Measurements from ENCODE around the gene BCAP31. TPM values are rescaled to one million over a fixed set of nuclear protein-coding genes. Genes with fewer than 3 reads are reported as not detected.
"Not testable (repeated sequence)": the region's sequence is repeated elsewhere in the genome, so short reads cannot be mapped to it uniquely, and the experiment has no call there.

Gene BCAP31
- total RNA-seq, 4 donors from 2014 or later, result 99.2 to 180 (median 142) TPM

DNA sequence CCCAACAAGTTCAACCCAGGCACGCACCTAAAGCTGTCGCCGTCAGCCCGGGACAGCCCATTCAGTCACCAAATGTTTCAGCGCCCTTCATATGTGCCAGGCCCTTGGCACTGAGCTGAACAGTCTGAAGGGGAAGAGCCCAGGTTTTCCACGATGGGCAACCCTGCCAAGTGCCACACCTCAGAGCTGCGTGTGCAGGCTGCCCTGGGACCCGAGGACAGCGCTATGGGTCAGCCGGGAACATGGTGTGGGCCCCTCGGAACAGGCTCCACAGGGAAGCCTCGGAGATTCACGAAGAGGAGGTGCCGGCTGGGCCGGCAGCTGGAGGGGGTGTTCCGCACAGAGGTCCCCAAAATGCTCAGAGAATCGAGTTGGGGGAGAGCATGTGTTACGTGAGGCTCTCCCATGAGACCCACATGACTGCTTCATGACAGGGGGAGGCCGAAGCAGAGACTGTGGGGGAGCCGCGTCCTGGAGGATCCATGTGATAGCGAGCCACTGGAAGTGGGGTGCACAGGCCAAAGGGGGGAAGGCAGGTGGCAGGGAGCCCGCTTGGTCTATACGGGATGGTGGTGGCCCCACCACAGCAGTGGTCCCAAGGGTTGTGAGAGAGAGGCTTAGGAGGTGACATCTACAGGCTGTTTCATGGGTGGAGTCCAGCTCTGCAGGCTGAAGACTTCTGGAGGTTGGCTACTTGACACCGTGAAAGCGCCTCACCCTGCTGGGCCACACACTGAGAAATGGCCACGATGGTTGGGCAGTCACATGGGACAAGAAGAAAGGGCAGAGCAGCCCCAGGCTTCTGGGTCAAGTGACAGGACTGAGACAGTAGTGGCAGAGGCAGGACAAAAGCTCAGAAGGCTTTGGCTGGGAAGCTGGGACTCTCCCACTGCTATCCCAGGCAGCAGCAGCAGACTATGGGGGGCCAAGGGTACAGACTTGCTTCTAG, 14.2 kb downstream of the BCAP31 start:
- Histone ChIP-seq H3K9me3 (no peaks in the 10 kb centered on the region), H3K4me3 (no peak overlapping the region), H3K27ac (no peak overlapping the region), H3K27me3 (no peaks in the 10 kb centered on the region), H3K4me1 (peaks cover 4 to 42% (median 5%) of the 10 kb centered on the region in 3 donors), H3K36me3 (peaks cover 0 to 64% (median 0%) of the 10 kb centered on the region in 3 donors)
- TF ChIP-seq POLR2A (IDR thresholded peaks at IDR 0.05) (no peak), CTCF (IDR thresholded peaks at IDR 0.05) (no peak)
- WGBS, 2 donors, result 78 to 84% methylated on average over 4 to 24 of the region's 27 CpGs
- intact Hi-C loops (cut with DNase I), result no loop called here
- DNase-seq, result no peak

GRCh38 chrX:153708415-153708814, 15.8 kb downstream of the BCAP31 start:
- DNase-seq, result no peak
- Histone ChIP-seq H3K27me3 (no peaks in the 10 kb centered on the region), H3K27ac (peak overlapping the region; percentile 61 to 74 (median 66)), H3K4me1 (peaks cover 4 to 58% (median 9%) of the 10 kb centered on the region in 3 donors), H3K9me3 (no peaks in the 10 kb centered on the region), H3K4me3 (no peak overlapping the region), H3K36me3 (peaks cover 0 to 63% (median 0%) of the 10 kb centered on the region in 3 donors)
- WGBS, 2 donors, result 34 to 40% methylated on average over 2 to 8 of the region's 13 CpGs
- TF ChIP-seq POLR2A (IDR thresholded peaks at IDR 0.05), result no peak
- peak; percentile 20 to 71 (median 65) for TF ChIP-seq CTCF (IDR thresholded peaks at IDR 0.05)
- intact Hi-C loops (cut with DNase I), result no loop called here

GRCh38 chrX:153707406-153707805, 16.8 kb downstream of the BCAP31 start:
- TF ChIP-seq CTCF (IDR thresholded peaks at IDR 0.05) (no peak), POLR2A (IDR thresholded peaks at IDR 0.05) (no peak)
- no peaks in the 10 kb centered on the region for H3K9me3 ChIP-seq
- no peak overlapping the region for H3K27ac ChIP-seq
- intact Hi-C loops (cut with DNase I), result no loop called here
- H3K36me3 ChIP-seq, result peaks cover 0 to 63% (median 0%) of the 10 kb centered on the region in 3 donors
- 78% methylated on average over 4 of the region's 6 CpGs; no CpG with 5 or more reads in 1 of the 2 donors for WGBS, 2 donors
- DNase-seq, result no peak
- H3K4me1 ChIP-seq, result peaks cover 4 to 68% (median 13%) of the 10 kb centered on the region in 3 donors
- no peaks in the 10 kb centered on the region for H3K27me3 ChIP-seq
- H3K4me3 ChIP-seq, result no peak overlapping the region

GRCh38 chrX:153706799-153707198, 17.4 kb downstream of the BCAP31 start:
- Histone ChIP-seq H3K4me1 (peaks cover 4 to 73% (median 13%) of the 10 kb centered on the region in 3 donors), H3K9me3 (no peaks in the 10 kb centered on the region), H3K27me3 (no peaks in the 10 kb centered on the region), H3K27ac (no peak overlapping the region), H3K36me3 (peaks cover 0 to 63% (median 0%) of the 10 kb centered on the region in 3 donors), H3K4me3 (no peak overlapping the region)
- intact Hi-C loops (cut with DNase I), result no loop called here
- no peak for DNase-seq
- TF ChIP-seq CTCF (IDR thresholded peaks at IDR 0.05) (no peak), POLR2A (IDR thresholded peaks at IDR 0.05) (no peak)
- WGBS, 2 donors, result 57 to 58% methylated on average over 6 to 9 of the region's 9 CpGs

- DNase-seq; H3K9me3 ChIP-seq; intact Hi-C loops (cut with DNase I); H3K4me3 ChIP-seq; H3K27me3 ChIP-seq: not testable (repeated sequence)
- Histone ChIP-seq H3K36me3 (peaks cover 0 to 64% (median 0%) of the 10 kb centered on the region in 3 donors), H3K4me1 (peaks cover 4 to 85% (median 16%) of the 10 kb centered on the region in 3 donors), H3K27ac (peak overlapping the region; percentile 39 to 71 (median 60))
- WGBS, 2 donors, result 40 to 70% methylated on average over 1 to 13 of the region's 18 CpGs
Measured at GRCh38 chrX:153705403-153706060, 18.7 kb downstream of the BCAP31 start.

DNA sequence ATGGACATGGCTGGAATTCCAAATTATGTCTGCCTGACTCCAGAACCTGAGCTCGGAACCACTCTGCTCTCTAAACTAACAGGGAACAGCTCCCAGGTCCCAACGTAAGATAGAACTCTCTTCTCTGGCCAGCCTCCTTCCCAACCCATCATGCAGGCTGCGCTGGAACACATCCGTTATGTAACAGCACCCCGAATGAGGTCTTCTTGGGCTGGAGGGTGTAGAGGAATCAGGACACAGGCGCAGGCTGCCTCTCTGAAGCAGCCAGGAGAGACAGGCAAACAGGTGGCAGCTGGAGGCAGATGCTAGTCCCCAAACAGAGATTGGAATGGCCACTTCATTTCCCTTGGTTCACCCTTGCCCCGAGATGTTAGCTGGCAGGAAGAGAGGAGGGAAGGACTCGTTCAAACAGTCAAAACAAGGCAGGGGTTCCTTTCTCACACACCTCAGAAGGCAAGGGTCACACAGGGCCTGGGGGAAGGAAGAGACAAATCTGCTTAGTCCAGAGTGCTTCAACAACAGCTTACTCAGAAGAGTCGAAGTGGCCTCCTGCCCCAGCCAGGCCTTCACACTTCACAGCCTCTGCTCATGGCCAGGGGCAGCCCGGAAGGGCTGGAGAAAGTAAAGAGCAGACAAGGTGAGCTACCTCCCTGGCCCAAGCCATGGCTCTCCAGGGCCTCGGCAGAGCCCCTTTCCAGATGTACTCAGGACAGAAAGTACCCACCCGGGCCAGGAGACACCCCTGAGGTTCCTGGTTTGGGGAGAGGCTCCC, 19.4 kb downstream of the BCAP31 start:
- H3K27me3 ChIP-seq; intact Hi-C loops (cut with DNase I); DNase-seq; H3K4me3 ChIP-seq; H3K9me3 ChIP-seq: not testable (repeated sequence)
- Histone ChIP-seq H3K4me1 (peaks cover 4 to 92% (median 21%) of the 10 kb centered on the region in 3 donors), H3K27ac (peak overlapping the region; percentile 39 to 71 (median 60)), H3K36me3 (peaks cover 0 to 58% (median 0%) of the 10 kb centered on the region in 3 donors)
- 54 to 67% methylated on average over 1 to 6 of the region's 12 CpGs for WGBS, 2 donors
